Sigmoid colon (tissue), 4 donors: ENCODE measurements around the gene IRF7.

ENCODE experiments used
- POLR2A ChIP-seq, 2 donors: fragments of 450-650 bp; IDR thresholded peaks; one replicate each; pipeline ENCODE4 v1.6.1; 2016; ENCODE audit warnings: antibody characterized with exemption in 2 of 2, mild to moderate bottlenecking in 2 of 2, moderate library complexity in 2 of 2
- POLR2AphosphoS5 ChIP-seq, 4 donors: sonication (generic); formaldehyde crosslinking; IDR thresholded peaks; one replicate each; pipeline ENCODE4 v1.6.1; 2017; ENCODE audit warnings: antibody characterized with exemption in 4 of 4
- TF ChIP-seq, protein P1 (sequence below), 4 experiments: fragments of 450-650 bp in 3 of 4; fragments of 200-600 bp in 1 of 4; IDR thresholded peaks; one replicate each; pipeline ENCODE4 v1.5.1; 2016 to 2019; ENCODE audit warnings: antibody characterized with exemption in 4 of 4, mild to moderate bottlenecking in 3 of 4, moderate library complexity in 2 of 4

DNA sequence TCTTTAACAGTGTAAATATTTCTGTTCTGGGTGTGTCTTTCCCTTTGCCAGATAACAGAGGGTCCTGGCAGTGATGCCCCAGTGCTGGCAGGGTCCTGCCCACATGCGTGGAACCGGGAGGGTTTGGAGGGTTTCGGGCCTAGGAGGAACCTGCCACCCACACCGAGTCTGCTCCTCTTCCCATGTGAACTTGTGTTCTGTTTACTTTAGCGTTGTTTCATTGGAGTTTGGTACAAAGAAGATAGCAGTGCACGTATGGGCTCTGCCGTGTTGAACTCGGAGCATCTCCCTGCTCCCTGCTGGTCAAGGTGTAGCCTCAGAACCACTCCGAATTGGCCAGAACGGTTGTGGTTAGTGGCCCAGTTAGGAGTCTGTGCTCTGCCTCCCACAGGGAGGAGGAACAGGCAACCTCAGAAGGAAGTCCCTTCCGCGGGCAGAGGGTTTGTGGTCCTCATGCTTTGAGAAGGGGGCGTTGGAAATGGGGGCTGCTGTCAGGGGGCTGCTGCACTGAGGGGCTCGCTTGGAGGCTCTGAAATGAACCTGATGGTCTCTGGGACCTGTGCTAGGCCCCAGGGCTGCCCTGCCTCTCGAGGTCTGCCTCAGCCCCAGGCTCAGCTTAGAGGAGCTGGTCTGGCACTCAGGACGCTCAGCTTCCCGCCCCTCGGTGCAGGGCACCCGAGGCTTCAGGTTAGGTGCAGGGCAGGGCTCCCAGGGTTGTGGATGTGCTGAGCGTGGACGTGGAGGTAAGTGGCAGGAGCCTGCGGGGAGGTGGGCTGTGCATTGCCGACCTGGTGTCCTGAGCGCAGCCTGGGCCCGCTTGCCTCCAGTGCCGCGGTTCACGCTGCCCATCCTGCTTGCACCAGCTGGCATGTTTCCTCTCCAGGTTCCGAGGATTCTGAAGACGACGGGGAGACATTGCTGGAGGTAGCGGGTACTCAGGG, 29.1 kb downstream of the IRF7 start:
- TF ChIP-seq POLR2AphosphoS5 (IDR thresholded peaks at IDR 0.05): no peak
- TF ChIP-seq POLR2A (IDR thresholded peaks at IDR 0.05): no peak
- TF ChIP-seq, protein P1, sequence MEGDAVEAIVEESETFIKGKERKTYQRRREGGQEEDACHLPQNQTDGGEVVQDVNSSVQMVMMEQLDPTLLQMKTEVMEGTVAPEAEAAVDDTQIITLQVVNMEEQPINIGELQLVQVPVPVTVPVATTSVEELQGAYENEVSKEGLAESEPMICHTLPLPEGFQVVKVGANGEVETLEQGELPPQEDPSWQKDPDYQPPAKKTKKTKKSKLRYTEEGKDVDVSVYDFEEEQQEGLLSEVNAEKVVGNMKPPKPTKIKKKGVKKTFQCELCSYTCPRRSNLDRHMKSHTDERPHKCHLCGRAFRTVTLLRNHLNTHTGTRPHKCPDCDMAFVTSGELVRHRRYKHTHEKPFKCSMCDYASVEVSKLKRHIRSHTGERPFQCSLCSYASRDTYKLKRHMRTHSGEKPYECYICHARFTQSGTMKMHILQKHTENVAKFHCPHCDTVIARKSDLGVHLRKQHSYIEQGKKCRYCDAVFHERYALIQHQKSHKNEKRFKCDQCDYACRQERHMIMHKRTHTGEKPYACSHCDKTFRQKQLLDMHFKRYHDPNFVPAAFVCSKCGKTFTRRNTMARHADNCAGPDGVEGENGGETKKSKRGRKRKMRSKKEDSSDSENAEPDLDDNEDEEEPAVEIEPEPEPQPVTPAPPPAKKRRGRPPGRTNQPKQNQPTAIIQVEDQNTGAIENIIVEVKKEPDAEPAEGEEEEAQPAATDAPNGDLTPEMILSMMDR (IDR thresholded peaks at IDR 0.05): no peak
